HG03442 (cell line): ENCODE data around the gene SLC4A2.
A peak's percentile ranks its signal among the peaks of the same experiment; 100 is the strongest.

Source experiments
- ATAC-seq: cut with Tn5 transposase; IDR thresholded peaks from one replicate; pipeline ENCODE4 v1.9.1; 2021; ENCODE audit warnings: mild to moderate bottlenecking, moderate library complexity; ENCODE audit not compliant: unreplicated experiment

The SLC4A2 gene

DNA sequence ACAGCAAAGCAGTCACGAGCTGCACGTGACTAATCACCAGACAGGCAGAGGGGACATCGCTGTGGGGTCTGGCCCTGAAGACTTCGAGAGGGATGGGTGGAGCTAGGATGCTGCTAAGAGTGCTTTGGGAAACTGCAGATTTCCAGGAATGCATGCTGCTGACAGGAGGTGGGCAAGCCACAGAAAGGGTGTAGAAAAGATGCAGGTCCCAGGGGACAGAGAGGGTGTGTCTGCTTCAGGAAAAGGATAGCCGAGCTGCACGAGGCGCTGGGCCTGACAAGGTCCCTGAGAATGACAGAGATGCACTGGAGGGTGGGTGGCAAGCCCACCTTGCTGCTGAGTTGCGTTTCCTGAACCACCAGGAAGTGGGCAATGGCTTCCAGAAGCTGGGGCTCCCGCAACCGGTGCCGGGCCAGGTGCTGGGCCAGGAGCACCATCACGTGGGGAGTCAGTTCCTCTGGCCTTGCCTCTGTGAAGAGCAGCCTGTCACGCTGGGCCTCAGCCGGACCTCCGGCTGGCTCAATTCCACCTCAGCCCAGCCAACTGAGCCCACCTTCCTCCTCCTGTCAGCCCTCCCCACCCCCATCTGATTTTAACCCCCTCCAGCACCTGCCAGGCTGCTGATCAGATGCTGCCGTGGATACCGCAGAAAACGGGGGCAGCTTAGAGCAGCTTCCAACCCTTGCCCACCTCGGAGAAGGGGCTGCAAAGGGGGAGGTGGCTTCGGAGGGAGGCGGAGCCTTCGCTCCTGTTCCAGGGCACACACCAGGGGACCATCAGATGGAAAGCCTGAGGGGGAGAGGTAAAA is 19.0 kb downstream of the SLC4A2 start:
- no peak for ATAC-seq

DNA sequence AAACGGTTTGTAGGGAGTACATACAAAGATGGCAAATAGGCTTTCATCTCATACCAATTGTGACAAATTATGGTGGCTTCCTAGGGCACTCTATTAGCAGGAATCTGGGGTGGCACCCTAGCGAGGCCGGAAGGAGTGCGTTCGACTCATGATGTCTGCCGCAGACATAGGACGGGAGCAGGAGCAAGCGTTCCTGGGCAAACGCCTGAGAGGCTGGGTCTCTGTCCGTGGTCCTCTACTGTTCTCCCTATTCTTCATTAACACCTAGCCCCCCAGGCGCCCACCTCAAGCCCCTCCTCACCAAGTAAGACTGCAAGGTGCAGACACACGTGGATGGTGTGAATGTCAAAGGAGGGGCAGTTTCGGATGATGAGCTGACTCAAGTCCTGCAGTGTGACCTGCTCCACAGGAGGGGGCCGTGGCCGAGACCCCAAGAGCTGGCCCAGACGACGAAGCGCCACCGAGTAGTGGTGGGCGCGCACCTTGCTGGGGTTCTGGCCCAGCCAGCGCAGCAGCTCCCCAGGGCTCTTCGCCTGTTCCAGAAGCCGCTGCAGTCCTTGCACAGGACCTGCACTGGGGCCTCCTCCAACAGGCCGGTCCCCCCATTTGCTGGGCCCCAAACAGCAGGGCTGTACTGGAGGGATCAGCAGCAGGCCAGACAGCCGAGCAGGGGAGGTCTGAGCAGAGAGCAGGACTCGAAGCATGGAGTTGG is 20.0 kb downstream of the SLC4A2 start:
- no peak for ATAC-seq

DNA sequence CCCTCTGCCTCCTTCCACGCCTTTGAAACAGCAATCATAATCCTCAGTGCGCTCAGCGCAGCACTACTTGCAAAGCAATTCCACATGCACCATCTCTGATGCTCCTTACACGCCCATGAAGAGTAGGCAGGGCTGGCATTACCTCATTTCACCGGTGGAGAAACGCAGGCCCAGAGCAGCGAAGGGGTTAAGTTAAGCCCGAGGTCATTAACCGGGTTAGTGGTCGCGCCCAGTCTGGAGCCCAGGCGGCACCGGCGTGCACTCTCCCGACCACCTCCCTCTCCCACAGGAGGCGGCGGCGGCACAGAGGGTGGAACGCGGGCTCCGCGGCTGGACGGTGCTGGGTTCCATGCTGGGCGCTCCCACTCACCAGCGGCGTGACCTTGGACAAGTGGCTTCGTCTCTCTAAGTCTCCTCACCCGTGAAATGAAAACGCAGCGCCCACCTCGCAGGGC is 20.7 kb downstream of the SLC4A2 start:
- ATAC-seq: peak; percentile 2

DNA sequence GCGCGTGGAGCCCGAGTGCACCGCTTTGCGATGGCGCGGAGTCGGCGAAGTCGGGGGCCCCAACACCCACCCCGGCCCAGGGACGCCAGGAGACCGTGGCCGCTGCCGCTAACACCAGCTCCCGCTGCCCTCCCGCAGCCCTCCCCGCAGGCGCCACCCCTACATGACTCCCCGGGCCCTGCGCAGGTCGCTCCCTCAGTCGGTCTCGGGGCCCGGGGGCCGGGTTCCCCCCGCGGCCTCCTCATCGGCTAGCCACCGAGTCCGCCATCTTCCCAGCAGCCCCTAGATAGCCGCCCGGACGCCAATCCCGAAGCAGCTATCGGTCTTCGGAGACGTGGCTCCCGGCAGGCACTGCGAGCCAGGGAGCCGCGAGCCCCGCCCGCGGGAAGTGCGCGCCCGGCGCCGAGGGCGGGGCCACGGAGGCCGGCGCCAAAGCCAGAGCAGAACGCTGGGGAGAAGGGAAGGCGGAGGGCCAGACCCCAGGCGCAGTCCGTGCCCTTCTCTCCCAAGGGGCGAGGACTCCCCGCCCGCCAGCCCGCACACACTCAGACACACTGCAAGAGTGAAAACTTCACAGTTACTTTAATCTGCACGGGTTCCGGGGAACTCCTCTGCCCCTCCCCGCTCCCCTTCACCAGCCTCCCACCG is 21.3 kb downstream of the SLC4A2 start, which contains the start of gene FASTK:
TSS of gene FASTK (minus strand) at position 288 of the 648 bp plus-strand sequence. CDS start at position 245, 43 bp downstream.
- ATAC-seq: peak; percentile 80

DNA sequence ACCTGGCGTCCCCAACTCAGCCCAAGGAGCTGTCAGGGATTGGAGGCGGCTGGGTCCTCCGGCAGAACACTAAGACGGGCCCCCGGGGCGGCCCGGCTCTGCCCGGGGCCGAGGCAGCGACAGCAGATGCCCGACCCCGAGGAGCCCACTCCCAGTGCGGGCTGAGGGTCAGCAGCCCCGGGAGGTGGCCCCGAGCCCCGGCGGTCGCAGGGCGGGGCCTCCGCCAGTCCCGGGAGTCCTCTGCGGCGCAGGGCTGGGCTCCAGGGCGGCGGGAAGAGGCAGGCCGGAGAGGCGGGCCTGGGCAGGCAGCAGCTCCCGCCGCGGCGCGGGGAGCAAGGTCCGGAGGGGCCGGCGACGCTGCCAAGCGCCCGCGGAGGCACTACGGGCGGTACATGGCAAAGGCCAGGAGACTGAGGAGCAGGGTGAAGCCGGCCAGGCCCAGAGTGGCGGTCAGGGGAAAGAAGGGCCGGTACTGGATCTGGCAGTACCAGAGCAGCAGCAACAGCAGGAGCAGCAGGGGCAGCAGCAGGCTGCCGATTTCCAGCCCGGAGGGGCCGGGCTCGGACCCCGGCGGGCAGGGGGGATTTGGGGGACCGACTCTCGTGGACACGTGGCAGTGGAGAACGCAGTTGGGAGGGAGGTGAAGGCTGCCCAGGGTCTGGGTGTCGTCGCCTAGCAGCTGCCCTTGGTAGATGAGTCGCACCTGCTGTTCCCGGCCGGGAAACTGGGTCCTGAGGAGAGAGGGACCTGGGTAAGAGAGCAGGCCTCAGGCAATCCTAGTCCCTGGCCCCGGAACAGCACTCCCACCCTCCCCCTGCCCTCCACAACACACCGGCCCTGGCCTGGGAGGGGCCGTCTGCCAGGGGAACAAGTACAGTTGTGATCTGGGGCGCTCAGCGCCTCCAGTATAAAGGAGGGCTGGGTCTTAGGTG is 22.0 kb downstream of the SLC4A2 start:
- ATAC-seq: no peak

DNA sequence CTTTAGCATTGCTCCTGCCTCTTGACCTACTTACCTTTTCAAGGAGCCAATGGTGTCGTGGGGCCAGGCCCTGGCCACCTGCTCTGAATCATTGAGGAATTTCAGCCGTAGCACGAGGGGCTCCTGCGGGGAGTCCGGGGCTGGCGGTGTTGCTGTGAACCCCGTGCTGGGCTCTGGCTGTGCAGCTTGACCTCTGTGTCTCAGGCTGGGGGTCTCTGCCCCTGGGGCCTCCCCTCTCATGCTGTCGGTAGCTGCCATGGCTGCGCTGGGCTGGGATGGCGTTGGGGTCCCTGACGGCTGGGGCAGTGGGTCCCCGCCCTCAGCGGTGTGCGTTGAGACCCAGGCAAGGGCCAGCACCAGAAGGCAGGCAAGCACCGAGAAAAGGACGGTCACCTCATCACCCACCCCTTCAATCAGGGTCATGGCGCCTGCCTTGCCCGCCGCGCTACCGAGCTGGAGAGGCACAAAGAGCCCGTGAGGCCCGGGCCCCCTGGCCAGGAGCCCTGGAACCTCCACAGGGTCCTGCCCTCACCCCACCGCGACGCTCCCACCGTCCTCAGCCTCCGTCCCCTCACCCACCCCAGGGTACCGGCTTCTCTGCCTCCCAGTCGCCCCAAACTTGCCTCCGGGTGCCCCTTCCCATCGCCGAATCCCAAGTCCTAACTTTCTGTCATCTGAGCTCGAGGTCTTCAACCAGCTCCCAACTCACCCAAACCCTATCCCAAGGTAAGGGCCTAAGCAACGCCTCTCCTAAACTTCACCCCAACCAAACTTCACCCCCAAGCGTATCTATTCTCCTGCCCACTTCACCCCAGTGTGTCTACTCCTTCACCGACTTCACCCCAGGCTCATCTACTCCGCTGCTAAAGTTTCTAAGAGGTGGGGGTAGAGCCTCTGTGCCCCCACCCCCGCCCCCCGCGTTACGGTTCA is 23.0 kb downstream of the SLC4A2 start:
- ATAC-seq: no peak

DNA sequence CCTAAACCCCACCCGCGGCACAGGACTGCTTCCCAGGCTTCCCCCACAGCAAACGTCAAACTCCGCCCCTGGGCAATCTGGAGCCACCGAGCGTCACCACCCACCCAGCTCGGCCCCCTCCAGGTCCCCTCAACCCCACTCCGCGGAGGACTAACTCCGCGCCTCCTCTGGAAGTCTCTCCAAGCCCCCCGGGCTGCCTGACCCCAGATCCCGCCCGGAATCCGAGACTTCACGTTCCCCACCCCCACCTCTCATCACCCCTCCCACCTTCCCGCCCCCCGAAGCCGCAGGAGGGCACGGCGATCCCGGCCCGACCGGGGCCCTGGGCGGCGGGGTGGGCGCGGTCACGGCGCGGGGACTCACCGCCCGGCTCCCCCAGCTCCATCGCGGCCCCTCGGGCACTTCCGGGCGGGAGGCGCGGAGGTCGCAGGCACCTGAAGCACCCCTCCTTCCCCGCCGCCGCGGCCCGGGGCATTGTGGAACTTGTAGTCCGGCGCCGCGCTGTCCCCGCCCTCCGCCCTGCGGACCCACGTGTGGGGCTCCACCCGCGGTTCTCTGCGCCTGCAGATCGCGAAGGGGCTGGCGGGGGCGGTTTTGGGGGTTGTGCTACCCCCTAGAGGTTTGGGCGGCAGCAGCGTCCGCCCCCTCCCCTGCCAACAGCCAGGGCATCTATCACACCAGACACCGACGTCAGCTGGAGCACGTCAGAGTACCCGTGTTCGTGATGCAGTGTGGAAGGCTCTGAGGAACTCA is 23.9 kb downstream of the SLC4A2 start, which contains the start of gene TMUB1:
TSS of gene TMUB1 (minus strand) at position 423 of the 753 bp plus-strand sequence. CDS start 930 bp downstream, outside the sequence.
- peak; percentile 36 for ATAC-seq

DNA sequence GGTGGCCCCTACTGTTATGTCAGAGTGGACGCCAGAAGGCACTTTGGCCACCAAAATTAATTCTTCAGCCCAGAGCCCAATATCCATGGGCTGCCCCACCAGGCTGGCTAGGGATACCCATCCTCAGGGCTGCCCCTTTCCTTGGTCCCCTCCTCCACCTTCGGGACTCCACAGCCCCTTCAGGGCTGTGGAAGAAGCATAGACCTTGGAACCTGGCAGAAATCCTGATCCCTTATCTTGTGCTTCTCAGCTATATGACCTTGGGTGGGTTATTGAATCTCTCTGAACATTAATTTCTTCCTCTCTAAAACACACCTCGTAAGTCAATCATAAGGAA is 24.4 kb downstream of the SLC4A2 start:
- no peak for ATAC-seq

DNA sequence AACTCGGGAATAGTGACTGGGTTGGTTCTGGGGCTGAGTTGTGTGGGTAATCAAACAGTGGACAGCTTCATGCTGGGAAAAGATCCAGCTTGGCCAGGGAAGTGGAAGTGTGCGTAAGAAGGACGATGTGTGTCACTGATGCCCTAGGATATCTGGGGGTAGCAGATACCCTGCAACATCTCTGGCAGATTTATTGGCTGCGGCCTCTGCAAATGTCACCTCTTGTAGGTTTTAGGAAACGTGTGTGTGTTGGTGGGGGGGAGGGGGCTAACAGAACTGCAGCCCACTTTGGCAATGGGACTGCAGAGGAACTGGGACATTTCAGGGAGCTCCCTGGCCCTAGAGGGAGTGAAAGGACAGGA is 25.9 kb downstream of the SLC4A2 start:
- no peak for ATAC-seq

DNA sequence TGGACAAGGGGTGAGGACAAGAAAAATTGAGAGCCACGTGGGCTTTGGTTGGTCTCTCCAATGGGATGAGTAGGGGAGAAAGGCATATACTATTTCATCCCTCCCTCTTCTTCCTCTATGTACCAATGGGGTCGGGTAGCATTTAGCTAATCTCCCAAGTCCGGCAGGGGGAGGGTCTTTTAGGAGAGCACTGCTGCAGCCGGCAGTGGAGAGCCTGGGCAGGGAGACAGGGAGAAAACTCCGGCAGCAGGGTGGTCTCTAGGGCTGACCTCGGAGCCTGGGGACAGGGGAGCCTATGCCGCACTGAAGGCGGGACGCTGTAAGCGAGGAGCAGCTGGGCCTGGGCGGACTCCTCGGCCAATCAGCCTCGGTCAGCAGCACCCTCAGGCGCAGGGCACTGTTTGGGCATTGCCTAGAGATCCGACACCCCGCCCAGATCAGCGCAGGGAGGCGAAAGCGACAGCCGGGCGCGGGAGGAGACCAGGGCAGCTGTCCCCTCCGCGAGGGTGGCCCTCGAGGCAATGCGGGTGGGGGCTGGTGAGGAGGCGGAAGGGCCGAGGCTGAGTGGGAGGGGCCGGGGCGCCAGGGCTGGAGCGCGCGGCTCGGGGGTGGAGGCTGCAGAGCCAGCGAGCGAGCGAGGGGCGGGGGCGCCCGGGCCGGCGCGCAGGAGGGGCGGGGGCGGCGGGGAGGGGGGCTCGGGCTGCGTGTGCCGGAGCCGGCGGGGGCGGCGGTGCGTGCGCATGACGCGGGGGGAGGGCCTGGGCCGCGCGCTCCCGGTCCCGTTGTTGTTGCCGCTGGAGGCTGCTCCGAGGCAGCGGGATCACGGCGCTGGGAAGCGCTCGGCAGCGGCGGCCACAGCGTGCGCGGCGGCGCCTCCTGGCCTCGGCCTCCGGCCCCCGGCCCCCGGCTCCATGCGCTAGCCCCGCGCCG is 26.6 kb downstream of the SLC4A2 start, which contains the start of gene AGAP3:
TSS of gene AGAP3 (plus strand) at position 785 of the 930 bp plus-strand sequence. CDS start 267 bp downstream, outside the sequence.
- peak; percentile 37 for ATAC-seq

DNA sequence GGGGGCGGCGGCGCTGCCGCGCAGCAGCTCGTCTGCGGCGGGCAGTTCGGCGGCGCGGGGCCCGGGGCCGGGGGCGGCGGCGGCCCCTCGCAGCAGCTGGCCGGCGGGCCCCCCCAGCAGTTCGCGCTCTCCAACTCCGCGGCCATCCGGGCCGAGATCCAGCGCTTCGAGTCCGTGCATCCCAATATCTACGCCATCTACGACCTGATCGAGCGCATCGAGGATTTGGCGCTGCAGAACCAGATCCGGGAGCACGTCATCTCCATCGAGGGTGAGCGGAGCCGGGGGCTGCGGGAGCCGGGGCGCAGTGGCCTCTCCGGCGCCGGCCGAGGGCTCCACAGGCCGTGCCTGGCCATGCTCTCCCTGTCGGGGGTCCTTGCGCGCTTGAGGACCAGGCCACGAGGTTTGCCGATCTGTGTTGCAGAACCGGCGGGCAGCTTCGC is 27.4 kb downstream of the SLC4A2 start:
- ATAC-seq: no peak

DNA sequence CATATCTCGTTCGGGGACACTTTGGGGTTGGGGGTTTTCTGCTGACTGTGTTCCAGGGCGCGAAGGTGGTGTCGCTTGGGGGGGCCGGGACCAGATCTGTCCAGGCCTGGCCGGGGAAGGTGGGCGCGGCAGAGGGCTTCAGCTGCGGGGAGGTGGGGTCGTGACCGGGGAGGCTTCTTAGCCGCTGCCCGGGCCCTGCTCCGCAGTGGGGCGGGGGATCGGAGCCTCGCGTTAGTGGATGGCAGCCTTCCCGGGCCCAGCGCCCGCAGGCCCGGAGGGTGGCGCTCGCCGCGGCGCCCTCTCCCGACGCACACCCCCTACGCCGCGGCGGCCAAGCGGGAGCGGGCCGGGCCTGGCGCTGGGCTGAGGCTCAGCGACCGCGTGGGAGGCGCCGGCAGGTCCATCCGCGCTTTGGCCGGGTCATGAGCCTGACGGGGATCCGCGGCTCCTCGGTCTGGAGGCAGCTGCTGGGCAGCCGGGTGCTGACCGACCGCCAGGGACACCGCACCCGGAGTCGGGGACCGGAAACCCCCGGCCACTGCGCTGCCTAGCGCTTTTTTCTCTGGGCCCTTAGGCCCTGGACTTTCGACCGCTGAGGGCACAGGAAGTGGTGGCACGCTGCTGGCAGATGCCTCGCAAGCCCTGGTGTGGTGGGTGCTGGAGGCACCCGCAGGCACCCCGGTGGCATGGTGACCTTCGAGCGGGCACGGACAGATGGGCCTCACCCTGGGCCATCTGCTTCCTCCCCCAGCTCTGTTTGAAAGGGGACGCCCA is 28.0 kb downstream of the SLC4A2 start:
- ATAC-seq: no peak

DNA sequence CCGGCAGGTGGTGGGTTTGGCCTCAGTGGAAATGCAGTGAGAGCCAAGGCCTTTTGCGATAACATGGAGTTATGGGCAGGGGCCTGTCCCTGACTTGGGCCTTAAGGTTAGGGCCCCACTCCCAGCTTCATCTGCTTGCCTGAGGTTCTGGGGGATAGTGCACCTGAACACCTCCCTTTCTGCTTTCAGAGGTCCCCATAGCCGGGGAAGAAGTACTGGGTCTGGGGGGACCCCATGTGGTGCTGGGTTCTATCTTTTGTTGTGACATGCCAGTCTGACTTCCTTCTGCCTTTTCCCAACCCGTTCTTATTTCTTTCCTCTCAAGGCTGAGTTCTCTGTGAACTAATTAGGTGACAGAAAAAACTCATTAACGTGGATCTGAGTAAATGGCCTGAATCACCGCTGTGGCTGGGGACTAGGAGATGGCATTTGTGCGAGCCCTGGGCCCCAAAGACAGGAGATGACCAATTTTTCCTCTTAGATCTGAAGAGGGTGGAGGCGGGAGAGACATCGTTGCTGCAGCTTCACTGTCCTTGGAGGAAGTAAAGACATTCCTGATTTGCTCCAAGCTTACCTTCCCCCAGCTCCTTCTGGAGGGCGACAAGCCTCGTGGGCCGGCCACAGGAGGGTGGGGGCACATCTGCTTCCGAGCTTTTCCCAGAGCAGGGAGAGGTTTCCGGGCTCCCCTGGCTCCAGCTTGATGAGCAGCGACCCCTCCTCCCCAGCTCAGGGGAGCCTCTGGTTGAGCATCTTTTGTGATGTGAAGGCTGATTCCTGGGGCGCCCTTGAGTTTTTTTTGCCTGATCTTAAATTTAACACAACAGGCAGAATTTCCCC is 28.8 kb downstream of the SLC4A2 start:
- ATAC-seq: no peak

DNA sequence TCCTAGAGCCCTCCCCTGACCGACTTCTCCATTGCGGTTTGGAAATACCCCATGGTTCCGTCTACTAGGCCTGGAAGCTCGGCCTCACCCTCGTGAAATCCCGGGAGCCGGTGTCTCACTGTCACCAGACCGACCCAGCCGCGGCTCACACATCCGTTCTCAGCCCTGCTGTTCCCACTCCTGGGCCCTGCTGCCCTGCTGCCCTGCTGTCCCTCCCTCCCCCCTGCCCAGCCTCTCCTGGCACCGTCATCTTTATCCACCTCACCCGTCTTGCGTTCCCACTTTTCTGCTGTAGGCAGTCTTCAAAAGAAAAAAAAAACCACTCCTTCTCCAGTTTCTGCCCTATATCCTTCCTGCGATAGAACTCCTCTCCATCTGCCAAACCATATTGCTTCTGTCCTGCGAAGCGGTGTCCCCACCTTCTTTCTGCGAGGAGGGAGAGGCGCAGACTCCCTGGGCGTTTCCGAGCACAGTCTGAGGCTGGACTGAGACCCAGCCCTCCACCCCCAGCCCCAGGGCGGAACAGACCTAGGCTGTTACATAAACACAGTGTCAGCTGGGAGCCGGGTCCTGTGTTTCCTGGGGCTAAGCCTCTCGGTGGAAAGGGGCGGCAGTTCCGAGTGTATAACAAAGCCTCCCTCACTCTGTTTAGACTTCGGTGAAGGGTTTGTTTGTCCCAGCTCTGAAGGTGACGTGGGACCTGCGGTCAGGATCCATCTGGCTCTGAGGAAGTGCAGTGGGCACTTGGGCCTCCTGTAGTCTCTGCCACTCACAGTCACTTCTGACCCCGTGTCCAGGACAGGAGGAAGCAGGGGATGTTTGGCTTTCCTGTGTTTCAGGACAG is 29.7 kb downstream of the SLC4A2 start:
- no peak for ATAC-seq
